DMS53 treated with DMSO at 0.1 percent for 48 hours (cell line): ENCODE results near the gene FDPS.
"Not testable (repeated sequence)": the region's sequence is repeated elsewhere in the genome, so short reads cannot be mapped to it uniquely, and the experiment has no call there.

Experiments
- DNase-seq: peaks from one replicate; lab custom pipeline; 2025; ENCODE audit not compliant: unreplicated experiment; lab: John Stamatoyannopoulos, UW

Gene FDPS

DNA sequence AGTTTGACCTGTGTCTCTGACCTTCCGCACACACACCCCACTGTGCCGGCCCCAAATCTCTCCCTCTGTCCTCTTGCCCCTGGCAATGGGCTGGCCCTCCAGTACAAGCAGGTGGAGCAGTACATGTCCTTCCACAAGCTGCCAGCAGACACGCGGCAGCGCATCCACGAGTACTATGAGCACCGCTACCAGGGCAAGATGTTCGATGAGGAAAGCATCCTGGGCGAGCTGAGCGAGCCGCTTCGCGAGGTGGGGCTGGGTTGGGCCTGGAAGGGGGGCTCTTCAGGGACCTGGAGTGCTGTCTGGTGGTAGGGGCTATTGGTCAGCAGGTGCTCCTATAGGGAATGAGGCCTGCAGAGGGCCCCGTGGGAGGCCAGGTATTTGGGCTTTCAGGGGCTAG lies 23.6 kb upstream of the FDPS start:
- DNase-seq, result no peak

DNA sequence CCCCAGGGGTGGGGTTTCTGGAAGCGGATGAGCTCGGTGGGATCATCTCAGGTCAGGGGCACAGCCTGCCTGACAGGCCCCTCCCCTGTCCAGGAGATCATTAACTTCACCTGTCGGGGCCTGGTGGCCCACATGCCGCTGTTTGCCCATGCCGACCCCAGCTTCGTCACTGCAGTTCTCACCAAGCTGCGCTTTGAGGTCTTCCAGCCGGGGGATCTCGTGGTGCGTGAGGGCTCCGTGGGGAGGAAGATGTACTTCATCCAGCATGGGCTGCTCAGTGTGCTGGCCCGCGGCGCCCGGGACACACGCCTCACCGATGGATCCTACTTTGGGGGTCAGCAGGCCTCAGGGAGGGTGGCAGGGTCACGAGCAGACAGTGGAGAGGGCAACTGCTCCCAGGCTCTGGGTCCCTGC lies 23.0 kb upstream of the FDPS start:
- no peak for DNase-seq

DNA sequence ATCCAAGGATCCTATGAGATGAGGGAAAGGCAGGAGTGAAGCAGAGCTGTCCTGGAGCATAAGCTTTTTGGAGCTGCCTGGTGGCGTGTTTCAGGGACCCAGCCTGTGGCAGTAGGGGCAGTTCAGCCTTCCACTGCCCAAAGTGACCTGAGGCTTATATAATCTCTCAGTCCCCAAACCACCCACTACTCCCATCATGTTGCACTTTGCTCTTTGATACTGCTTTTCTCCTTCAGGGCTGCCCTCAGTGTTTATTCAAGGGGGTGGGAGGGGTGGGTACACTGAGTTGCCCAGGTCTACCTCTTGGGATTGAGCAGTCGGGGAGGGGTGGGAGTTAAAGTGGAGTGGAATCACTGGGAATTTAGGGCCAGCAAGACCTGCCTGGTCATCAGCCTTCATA lies 22.1 kb upstream of the FDPS start:
- no peak for DNase-seq

DNA sequence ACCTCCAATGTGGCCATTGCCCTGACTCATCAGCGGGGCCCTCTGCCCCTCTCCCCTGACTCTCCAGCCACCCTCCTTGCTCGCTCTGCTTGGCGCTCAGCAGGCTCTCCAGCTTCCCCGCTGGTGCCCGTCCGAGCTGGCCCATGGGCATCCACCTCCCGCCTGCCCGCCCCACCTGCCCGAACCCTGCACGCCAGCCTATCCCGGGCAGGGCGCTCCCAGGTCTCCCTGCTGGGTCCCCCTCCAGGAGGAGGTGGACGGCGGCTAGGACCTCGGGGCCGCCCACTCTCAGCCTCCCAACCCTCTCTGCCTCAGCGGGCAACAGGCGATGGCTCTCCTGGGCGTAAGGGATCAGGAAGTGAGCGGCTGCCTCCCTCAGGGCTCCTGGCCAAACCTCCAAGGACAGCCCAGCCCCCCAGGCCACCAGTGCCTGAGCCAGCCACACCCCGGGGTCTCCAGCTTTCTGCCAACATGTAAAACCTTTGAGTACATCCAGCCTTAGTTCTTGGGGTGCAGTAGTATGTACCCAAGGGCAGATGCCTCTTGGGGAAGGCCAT lies 20.6 kb upstream of the FDPS start:
- DNase-seq, result no peak

DNA sequence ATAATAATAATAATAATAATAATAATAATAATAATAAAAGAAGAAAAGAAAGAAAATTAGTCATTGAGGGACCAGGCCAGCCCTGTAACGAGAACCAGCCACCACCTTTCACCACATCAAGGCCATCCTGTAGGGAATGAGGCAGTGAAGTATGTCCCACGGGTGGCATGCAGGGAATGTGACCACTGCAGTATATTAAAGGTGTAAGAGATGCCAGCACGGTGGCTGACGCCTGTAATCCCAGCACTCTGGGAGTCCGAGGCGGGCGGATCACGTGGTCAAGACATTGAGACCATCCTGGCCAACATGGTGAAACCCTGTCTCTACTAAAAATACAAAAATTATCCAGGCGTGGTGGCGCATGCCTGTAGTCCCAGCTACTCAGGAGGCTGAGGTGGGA lies 17.7 kb upstream of the FDPS start:
- not testable (repeated sequence) for DNase-seq

DNA sequence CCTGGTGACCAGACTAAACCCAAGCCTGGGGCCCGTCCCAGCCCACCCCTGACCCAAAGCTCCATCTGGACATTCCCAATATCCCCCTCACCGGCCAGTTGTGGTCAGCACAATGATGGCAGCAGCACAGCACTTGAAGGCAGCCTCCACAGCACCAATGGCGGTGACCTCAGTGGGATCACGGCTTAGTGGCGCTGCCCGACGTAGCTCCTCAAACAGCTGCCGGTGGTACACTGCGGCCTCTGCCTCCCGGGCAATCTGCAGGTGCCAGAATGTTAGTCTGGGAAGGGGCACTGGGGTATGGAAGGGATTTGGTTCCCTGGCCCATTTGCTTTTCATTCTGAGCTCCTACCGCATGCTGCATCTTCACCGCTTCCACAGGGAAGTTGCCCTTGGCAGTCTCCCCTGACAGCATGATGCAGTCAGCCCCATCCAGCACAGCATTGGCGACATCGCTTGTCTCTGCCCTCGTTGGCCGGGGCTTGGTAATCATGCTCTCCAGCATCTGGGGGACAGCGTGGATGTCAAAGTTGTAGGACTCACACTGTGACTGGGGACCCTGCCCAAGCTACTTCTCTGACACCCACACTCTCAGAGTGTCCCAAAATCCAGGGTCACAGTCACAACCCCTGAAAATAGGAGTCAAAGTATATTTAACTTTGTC lies 15.4 kb upstream of the FDPS start:
- DNase-seq, result no peak

DNA sequence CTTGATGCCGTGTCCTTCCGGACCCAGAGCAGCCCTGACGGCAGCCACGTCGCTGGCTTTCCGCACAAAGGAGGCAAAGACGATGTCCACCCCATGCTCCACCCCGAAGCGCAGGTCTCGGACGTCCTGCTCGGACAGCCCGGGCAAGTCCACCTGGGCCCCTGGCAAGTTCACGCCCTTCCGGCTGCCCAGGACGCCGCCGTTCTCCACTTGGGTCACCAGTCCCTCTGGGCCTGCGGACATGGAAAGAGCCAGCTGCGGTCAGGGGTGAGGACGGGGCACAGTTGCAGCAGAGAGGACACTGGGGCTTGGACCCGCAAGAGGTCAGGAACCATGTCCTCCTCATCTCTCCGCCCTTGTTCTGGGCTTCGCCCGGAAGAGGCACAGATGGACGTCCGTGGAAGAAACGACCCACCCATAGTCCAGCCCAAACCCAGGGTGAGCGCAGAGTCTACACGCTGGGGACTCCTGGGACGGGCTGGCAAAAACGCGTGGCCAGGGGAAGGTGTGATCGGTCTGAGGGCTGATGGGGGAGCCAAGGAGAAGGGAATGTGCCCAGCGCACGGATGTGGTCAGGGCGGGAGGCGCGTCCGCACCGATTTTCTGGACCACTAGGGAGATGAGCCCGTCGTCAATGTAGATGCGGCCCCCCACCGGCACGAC lies 14.0 kb upstream of the FDPS start:
- no peak for DNase-seq

DNA sequence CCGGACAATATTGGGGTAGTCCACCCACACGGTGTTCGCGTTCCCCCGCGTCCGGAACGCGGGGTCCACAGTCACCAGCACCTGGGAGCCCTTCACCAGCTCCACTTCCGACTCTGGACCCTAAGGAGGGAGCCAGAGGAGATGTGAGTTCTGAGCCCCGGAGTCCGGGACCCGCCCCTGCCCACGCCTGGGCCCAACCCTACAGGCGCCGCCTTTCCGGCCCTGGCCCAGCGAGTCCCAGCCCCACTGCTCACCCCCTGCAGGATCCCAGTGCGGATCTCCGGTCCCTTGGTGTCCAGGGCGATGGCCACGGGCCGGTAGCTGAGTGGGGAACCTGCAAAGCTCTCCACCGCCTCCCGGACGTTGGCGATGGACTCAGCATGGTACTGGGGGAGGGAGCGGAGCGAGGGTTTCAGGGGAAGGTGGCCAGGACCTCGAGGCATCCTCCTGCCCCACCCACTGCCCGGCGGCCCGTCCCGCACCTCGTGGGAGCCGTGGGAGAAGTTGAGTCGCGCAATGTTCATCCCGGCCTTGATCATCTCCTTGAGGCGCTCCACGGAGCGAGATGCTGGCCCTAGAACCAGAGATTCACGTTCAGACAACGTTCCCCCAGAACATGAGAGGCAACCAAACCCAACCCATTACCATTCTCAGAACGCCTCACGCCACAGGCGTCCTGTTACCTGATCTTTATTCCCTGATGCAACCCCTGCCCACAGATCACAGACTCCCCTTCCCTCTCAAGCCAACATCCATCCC lies 13.3 kb upstream of the FDPS start:
- DNase-seq, result no peak

DNA sequence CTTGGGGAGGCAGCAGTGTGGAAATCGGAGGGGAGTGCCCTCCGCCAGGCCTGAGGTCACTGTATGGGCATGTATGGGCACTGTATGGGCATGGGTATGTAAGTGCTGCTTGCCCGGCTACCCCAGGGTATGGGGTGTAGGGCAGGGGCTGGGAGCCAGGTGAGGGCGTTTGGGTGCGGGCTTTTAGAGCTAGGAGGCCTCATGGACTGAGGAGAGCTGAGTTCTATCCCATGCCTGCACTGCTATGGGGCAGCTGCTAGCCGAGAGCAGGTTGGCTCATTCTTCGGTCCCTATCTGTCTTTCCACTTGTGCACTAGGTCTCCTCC lies 12.8 kb upstream of the FDPS start:
- no peak for DNase-seq

DNA sequence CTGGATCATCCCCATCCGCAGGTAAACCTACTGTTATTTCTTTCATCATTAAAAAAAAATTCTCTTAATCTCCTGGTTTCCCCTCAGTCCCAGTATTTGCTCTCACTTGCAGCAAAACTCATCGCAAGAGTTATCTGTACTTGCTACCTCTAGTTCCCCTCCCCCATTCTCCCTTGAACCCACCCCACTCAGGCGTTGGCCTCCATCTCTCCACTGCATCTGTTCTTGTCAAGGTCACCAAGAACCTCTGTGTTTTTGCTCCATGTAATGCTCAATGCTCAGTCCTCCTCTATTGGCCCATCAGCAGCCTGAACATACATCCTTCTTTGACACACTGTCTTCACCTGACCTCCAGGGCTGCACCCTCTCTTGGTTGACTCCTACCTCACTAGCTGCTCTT lies 12.0 kb upstream of the FDPS start:
- DNase-seq, result no peak

DNA sequence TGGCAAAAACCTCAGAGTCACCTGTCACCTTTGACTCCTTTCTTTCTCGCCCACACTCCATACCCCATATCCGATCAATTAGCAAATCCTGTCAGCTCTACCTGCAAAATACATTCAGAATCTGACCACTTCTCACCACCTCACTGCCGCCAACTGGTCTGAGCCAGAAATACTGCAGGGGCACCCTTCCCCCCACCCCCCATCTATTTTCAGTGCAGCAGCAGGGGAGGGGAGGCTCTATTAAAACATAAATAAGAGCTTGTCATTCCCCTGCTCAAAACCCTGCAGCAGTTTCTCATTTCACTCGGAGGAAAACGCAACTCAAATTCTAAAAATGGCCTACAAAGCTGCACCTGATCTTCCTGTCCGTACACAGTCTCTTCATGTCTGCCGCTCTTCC lies 11.3 kb upstream of the FDPS start:
- no peak for DNase-seq

DNA sequence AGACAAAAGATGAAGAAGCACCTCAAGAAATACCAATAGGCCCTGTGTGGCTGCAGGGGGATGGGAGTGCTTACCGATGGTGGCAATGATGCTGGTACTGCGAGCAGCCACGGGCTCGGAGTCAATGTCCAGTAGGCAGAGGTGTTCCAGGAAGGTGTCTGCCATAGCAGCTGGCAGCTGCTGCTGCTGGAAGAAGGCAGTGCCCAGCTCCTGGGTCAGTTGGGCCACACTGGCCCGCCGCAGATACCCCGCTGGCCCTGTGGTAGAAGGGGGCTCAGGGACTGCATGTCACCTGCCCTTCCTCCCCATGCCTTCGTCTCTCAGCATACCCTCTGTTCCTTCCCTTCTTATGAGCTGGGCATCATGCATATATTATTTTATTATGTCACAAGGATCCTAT lies 8.6 kb upstream of the FDPS start:
- DNase-seq, result no peak

DNA sequence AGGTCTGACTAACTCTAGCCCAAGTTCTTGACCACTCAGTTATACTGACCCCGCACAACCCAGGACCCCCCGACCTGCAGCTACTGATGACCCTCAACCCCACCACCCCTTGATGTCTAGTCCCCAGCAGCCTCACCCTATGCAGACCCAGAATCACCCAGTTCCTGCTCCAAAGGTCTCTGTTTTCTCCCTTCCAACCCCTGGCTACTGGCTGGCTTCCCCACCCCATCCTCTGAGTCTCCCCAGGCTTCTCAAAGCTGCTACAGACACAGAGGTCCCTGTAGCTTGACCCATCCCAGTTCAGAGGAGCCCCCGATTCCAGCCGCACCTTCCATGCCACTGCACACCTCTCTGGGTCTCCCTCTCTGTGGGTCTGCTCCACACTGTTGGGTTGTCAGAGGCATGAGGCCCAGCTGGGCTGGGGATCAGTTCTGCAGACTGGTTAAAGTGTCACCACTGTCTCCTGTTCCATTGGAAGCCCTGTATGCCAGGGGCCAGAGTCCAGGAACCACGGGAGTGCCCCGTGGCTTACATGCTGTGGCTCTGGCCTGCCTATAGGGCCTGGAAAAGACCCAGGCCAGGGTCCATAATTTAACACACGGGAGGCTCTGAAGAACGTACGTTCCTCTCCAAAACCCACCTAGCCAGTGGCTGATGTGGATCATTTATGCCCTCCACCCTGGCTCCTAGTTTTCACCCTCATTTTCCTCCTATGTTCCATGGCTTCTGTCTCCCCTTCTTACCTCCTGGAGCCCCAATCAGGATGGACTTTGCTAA lies 7.9 kb upstream of the FDPS start:
- DNase-seq, result no peak

DNA sequence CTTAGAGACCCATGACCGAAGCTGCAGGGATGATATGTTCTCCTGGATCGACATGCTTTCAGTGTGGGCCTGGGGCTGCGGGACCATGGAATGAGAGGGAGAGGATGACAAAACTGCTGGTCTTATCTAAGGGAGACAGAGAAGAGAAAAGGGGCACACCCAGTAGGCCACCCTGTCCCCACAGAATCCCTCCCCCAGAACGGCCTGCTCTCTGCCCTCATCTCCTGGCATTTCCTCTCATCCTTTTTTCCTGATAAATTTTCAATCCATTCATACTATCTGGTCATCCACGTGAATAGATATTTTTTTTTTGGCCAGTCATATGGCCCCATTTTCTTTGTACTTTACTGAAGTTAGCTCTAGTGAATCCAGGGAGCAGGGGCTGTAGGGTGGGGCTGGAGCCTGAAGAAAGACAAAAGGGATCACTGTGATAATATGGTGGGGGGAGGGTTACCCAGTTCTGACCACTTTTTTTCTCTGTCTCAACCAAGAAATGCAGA lies 7.3 kb upstream of the FDPS start, which contains the start of gene PKLR:
PKLR (minus strand) TSS at position 97 of the 500 bp plus-strand sequence; CDS start at position 54, 43 bp downstream.
- DNase-seq, result no peak

DNA sequence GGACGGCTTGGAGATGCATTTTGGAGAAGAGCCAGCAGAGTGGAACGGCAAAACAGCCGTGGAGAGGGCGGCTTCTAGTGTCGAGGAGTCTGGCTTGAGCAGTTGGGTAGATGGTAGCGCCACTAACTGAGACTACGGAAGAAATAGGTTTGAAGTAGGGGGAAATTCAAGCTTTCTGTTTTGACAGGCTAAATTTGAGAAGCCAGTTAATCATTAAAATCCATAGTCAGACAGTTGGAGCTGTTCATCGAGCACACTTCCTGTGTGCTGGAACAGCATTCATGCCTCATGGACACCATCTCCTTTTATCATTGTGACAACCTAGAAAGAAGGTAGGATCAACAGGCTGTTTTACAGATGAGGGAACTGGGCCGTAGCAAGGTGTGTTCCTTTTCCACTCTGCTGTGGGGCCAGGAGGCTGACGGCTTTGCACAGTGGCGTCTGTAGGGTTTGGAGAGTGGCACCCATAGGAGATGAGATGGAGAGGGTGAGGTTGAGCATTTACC lies 4.1 kb upstream of the FDPS start:
- peak; percentile 29 for DNase-seq

DNA sequence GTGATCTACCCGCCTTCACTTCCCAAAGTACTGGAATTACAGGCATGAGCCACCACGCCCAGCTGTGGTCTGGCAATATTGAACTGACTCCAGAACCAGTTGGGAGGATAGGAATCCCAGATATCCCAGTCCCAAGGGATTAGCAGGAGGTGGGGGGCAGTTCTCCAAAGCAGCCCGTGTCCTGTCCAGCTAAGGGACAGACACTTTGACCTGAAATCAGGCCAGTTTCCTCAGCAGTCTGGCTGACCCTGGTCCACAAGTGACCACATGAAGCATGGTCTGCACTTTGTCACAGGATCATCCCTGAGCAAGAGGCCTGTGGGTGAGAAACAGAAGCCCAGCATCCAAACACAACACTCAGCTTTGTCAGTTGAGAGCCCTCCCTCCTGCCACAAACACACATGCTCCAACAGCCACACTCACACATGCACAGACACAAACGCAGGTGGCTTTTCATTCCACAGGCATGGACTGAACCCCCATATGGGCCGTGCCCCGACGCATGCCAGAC lies 2.7 kb upstream of the FDPS start:
- DNase-seq, result no peak

DNA sequence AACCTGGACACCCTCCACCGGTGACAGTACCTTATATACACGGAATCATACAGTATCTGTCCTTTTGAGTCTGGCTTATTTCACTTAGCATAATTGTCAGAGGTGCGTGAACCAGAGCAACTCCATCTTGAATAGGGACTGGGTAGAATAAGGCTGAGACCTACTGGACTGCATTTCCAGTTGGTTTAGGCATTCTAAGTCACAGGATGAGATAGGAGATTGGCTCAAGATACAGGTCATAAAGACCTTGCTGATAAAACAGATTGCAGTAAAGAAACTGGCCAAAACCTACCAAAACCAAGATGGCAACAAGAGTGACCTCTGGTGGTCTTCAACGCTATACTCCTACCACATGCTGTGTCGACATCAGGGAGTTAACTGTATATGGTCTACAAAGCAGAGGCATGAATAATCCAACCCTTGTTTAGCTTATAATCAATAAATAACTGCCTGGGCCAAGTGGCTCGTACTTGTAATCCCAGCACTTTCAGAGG lies 1.4 kb upstream of the FDPS start:
- DNase-seq, result no peak

DNA sequence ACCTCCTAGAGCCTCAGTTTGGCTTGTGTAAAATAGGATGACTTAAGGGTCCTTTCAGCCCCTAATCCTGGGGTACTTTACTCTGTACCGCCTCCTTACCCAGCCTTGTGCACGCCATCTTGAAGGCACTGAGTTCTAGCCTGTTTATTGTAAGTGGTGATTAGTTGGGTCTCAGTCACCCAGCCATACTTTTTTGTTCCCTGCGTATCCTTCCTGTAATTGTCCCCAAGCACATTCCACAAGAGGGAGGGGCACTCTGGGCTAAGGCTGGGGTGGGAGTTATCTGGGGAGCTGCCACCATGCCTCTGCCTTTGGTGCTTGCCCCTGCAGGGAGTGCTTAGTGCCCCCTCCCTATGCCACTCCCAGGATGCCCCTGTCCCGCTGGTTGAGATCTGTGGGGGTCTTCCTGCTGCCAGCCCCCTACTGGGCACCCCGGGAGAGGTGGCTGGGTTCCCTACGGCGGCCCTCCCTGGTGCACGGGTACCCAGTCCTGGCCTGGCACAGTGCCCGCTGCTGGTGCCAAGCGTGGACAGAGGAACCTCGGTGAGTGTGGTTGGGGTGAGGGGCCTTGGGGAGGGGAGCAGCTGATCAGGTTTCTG lies 856 bp downstream of the FDPS start:
- DNase-seq, result no peak

DNA sequence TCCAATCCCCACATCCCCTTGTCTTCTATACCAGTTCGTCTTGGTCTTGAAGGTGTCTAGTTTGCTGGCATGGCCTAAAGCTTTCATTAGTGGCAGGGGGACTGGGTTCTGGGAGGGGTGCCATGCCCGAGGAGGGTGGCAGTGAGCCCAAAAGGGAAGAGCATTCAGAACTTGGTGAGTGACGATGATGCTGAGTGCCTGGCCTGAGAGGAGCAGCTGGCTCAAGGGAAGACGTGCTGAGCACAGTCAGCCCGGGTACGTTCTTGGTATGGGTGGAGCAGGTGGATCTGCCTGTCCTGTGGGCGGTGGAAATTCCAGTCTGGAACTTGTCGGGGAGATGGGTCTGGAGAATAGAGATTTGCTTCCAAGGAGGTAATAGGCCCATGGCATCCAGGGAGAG lies 4.6 kb downstream of the FDPS start:
- DNase-seq, result no peak

DNA sequence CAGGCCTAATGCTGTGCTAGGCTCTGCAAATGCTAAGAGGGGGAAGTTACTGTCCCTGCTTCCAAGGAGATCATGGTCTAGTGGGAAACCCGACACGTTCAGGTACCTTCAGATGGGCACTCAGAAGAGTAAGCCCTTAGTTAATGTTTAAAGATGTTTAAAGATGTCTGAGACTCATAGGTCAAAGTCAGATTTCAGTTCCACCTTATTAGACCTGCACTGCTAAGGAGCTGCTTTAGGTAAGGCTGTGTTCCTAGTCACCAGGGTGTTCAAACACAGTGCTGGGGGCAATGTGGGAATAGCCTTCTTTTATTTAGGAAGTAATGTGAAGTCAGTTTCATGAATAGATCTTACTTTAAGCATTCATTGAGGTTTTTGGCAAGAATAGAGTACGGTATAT lies 8.3 kb downstream of the FDPS start:
- no peak for DNase-seq
